Activated CD4-positive, alpha-beta T cell treated with anti-CD3 and anti-CD28 coated beads for 36 hours (primary cell): ENCODE results near the gene COX15. TPM values are rescaled to one million over a fixed set of nuclear protein-coding genes. Genes with fewer than 3 reads are reported as not detected.
A peak's percentile ranks its signal among the peaks of the same experiment; 100 is the strongest.

Experiments used
- ATAC-seq: fragments of 200-7000 bp; cut with Tn5 transposase; one replicate; pipeline ENCODE4 v1.10.0; 2021; ENCODE audit warnings: mild to moderate bottlenecking, moderate library complexity
- CTCF ChIA-PET: fragments of 350-600 bp; sonication (Branson Sonifier 250); formaldehyde crosslinking; loops from one replicate; lab custom pipeline; 2021; ENCODE audit warnings: antibody characterized with exemption; lab: Charles Lee
- POLR2A ChIA-PET: fragments of 350-600 bp; sonication (Branson Sonifier 250); formaldehyde crosslinking; loops from one replicate; lab custom pipeline; 2021; ENCODE audit warnings: antibody characterized with exemption, inconsistent platforms; lab: Charles Lee
- DNase-seq: peaks from one replicate; pipeline ENCODE4 v3.0.0-alpha.2; 2020
- H3K27ac Mint-ChIP-seq: one replicate; pipeline ENCODE4 v1.8.0; 2021; ENCODE audit warnings: mixed read lengths
- H3K27me3 Mint-ChIP-seq: one replicate; pipeline ENCODE4 v1.8.0; 2021; ENCODE audit warnings: mixed read lengths
- H3K36me3 Mint-ChIP-seq: one replicate; pipeline ENCODE4 v1.8.0; 2021; ENCODE audit warnings: low read depth, mixed read lengths
- H3K4me1 Mint-ChIP-seq: one replicate; pipeline ENCODE4 v1.8.0; 2021; ENCODE audit warnings: mixed read lengths
- H3K4me3 Mint-ChIP-seq: one replicate; pipeline ENCODE4 v1.8.0; 2021; ENCODE audit warnings: mild to moderate bottlenecking, moderate library complexity, mixed read lengths
- H3K9me3 Mint-ChIP-seq: one replicate; pipeline ENCODE4 v1.8.0; 2021; ENCODE audit warnings: low read depth, mixed read lengths
- intact Hi-C, 2 experiments: fragments of 100-400 bp; cut with DNase I in 1 of 2; cut with micrococcal nuclease in 1 of 2; formaldehyde crosslinking; loops; one replicate each; pipeline versions ENCODE4 v1.14.2 to v1.15.1; 2022 to 2024; cut with DNase I, micrococcal nuclease
- total RNA-seq, 2 experiments: library from RNA; stranded (reverse); gene quantifications; one replicate each; pipeline ENCODE4 v1.2.3, GENCODE V29; 2021

Gene COX15
- total RNA-seq, 2 experiments from 2014 or later: 28.1 to 35.5 TPM

DNA sequence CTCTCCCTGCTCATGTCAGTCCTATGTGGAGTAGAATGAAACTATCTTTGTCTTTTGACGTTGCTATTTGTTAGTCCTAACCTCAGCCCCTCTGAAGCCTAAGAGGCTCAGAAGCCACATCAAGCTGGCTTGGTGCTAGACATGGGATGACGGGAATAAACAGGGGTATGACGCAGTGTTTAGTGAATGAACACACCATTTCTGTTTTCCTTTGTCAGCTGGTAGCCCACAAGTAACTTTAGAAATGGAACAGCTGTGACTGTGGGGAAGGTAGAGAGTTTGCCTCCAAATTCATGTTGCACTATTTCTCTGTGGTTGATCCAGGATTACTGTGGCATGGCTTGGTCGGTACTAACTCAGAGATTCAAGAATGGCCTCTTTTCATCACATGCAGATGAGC lies 31.3 kb downstream of the COX15 start:
- intact Hi-C loops: no loop called here
- CTCF ChIA-PET: no interaction called here

DNA sequence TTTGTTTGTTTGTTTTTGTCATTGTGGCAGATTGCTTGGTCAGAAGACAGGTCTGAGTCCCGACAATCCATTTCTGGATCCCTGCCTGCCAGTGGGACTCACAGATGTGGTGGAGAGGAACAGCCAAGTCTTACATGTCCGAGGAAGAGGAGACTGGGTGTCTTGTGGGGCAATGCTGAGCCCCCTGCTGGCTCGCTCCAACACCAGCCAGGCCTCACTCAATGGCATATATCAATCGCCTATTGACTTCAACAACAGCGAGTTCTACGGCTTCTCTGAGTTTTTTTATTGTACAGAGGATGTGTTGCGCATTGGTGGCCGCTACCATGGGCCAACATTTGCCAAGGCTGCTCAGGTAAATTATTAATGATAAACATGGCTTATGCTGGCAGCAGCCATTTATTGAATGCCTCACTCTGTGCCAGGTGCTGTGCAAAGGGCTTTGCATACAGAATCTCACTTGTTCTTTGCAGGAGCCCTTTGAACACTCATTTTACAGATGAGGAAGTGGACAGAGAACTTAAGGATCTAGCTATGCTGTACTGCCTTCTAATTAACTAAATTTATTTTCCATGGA lies 33.3 kb downstream of the COX15 start:
- intact Hi-C loops: no loop called here
- peak; percentile 10 for DNase-seq
- peaks cover 27% of the 10 kb centered on the region for H3K36me3 Mint-ChIP-seq

More for the DNA sequence above, 31.3 kb downstream of the COX15 start:
- DNase-seq (no peak), ATAC-seq (no peak)
- Mint-ChIP-seq H3K4me3 (no peak overlapping the region), H3K27ac (no peak overlapping the region), H3K27me3 (no peaks in the 10 kb centered on the region), H3K9me3 (no peaks in the 10 kb centered on the region), H3K36me3 (peaks cover 25% of the 10 kb centered on the region), H3K4me1 (no peaks in the 10 kb centered on the region)
- POLR2A ChIA-PET: no interaction called here

DNA sequence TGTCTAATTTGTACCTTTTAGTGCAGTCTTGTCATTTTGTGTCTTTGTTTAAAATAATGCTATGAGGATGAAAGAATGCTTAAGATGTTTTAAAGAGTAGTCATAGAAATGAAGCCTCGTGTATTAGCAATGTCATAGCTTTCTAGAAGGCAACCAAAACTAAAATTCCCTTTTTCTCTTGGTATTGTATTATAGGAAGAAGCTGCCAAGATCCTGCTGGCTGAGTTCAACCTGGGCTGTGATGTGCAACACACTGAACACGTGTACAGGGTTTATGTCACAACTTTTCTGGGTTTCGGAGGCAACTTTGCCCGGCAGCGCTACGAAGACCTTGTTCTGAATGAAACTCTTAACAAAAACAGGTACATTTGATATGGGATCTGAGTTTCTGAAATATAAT lies 36.2 kb downstream of the COX15 start:
- ChIA-PET CTCF (no interaction called here), POLR2A (no interaction called here)
- H3K27me3 Mint-ChIP-seq: no peaks in the 10 kb centered on the region
- no peak overlapping the region for H3K4me3 Mint-ChIP-seq
- DNase-seq (no peak), ATAC-seq (no peak)
- intact Hi-C loops: no loop called here
- no peaks in the 10 kb centered on the region for H3K4me1 Mint-ChIP-seq
- no peak overlapping the region for H3K27ac Mint-ChIP-seq
- H3K36me3 Mint-ChIP-seq: peaks cover 30% of the 10 kb centered on the region
- H3K9me3 Mint-ChIP-seq: no peaks in the 10 kb centered on the region

More for the DNA sequence above, 33.3 kb downstream of the COX15 start:
- no peak for ATAC-seq
- Mint-ChIP-seq H3K9me3 (no peaks in the 10 kb centered on the region), H3K27ac (no peak overlapping the region), H3K4me1 (no peaks in the 10 kb centered on the region), H3K4me3 (no peak overlapping the region), H3K27me3 (no peaks in the 10 kb centered on the region)
- ChIA-PET CTCF (no interaction called here), POLR2A (no interaction called here)

DNA sequence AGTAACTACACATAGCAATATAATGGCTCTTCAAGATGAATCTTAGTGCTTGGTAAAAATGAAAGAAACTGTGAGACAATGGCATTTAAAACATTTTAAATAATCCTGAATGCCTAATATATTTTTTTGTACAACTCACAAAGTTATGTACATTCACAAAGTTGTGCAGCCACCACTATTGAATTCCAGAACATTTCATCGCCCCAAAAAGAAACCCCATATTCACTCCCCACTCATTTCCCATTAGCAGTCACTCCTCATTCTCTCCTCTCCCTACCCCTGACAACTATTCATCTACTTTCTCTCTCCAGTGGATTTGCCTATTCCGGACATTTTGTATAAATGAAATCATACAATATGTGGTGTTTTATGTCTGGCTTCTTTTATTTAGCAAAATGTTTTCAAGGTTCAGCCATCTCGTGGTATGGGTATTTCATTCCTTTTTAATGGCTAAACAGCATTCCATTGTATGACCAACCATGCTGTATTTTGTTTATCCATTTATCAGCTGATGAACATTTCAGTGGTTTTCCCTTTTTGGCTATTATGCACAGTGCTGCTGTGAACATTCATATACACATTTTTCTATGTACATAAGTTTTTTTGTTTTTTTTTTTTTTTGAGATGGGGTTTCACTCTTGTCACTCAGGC lies 37.9 kb downstream of the COX15 start:
- peaks cover 26% of the 10 kb centered on the region for H3K36me3 Mint-ChIP-seq
- intact Hi-C loops: no loop called here
- ChIA-PET CTCF (no interaction called here), POLR2A (no interaction called here)
- H3K4me1 Mint-ChIP-seq: no peaks in the 10 kb centered on the region
- H3K4me3 Mint-ChIP-seq: no peak overlapping the region
- H3K27ac Mint-ChIP-seq: no peak overlapping the region
- no peaks in the 10 kb centered on the region for H3K27me3 Mint-ChIP-seq
- DNase-seq (no peak), ATAC-seq (no peak)
- no peaks in the 10 kb centered on the region for H3K9me3 Mint-ChIP-seq

DNA sequence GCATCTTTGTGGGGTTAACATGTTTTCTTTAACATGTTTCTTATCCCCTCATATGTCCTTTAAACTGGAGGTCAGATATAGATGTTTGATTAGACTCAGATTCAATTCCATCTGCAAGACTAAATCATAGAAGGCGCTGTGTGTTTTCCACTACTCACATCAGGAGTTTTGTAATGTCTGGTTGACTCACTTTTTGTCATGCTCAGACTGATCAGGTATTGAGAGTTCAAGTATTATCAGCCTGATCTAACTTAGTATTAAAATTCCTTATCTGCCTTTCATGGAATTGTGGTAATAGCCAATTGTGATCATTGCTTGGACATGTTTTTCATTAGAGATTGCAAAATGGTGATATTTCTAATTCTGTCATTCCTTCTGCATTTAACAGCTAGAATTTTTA lies 42.5 kb downstream of the COX15 start:
- ChIA-PET POLR2A (no interaction called here), CTCF (no interaction called here)
- intact Hi-C loops: no loop called here
- Mint-ChIP-seq H3K27ac (no peak overlapping the region), H3K4me1 (no peaks in the 10 kb centered on the region), H3K4me3 (no peak overlapping the region), H3K9me3 (no peaks in the 10 kb centered on the region), H3K36me3 (peaks cover 17% of the 10 kb centered on the region), H3K27me3 (no peaks in the 10 kb centered on the region)
- ATAC-seq (no peak), DNase-seq (no peak)

DNA sequence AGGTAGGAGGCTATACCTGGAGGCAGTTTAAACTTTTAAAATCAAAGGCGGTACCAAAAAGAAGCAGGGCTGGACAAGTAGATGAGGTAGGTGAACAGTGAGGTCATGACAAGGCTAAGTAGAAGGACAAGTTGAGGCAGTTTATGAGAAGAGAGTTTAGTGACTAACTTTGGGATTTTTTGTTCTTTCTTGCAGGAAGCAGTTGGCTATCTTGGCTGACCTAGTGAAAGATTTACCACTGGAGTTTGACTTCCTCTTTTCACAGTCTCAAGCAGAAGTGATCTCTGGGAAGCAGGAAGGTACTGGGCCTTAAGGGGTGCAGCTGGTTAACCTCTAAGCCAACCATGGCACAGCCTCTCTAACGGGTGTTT lies 46.3 kb downstream of the COX15 start:
- POLR2A ChIA-PET: no interaction called here
- DNase-seq: no peak
- Mint-ChIP-seq H3K36me3 (peaks cover 3% of the 10 kb centered on the region), H3K4me1 (no peaks in the 10 kb centered on the region), H3K27me3 (no peaks in the 10 kb centered on the region), H3K27ac (no peak overlapping the region), H3K9me3 (no peaks in the 10 kb centered on the region), H3K4me3 (no peak overlapping the region)
- CTCF ChIA-PET: no interaction called here
- intact Hi-C loops: no loop called here
- no peak for ATAC-seq

DNA sequence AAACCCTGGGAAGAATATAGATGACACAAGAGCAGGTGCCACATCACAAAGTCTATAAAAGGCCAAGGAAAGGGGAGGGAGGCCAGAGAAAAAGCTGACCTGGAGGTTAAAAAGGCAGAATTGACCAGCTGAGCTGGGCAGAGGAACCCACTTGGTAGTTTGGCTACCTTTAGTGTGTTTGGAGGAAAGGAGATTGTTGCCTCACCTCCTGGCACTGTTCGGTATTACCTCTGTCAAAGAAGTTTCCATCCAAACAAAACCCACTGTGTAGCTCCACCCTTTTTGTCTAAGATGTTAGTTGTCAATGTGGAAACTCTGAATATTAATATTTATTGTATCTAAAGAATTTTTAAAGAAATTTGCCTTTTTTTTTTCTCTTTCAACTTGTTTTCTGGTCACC lies 49.2 kb downstream of the COX15 start:
- intact Hi-C loops: no loop called here
- peak; percentile 69 for ATAC-seq
- Mint-ChIP-seq H3K4me1 (no peaks in the 10 kb centered on the region), H3K4me3 (no peak overlapping the region), H3K36me3 (peaks cover 7% of the 10 kb centered on the region), H3K27me3 (no peaks in the 10 kb centered on the region), H3K27ac (no peak overlapping the region), H3K9me3 (no peaks in the 10 kb centered on the region)
- ChIA-PET POLR2A (interaction anchor here (0.6 to 0.7 kb wide), 2 partner anchors 62 to 64 kb away, joined by 3 to 7 read pairs; no protein-coding TSS in a partner anchor), CTCF (interaction anchor here (0.6 to 1.2 kb wide), 2 partner anchors 60 to 295 kb away, joined by 3 to 4 read pairs; no protein-coding TSS in a partner anchor)
- no peak for DNase-seq

Other genes with a start within 250 kb of the COX15 start
- not detected for gene NKX2-3, start 199.2 kb downstream of the COX15 start, total RNA-seq
- gene SLC25A28, start 111.7 kb downstream of the COX15 start, total RNA-seq: 10 to 100 TPM; 55.0 to 65.9 TPM
- 1 to 10 TPM; 2.5 to 2.7 TPM for gene ENTPD7, start 72.6 kb downstream of the COX15 start, total RNA-seq
- 10 to 100 TPM; 24.6 to 35.8 TPM for gene CUTC, start 107 bp upstream of the COX15 start, total RNA-seq
- gene ABCC2, start 50.5 kb upstream of the COX15 start, total RNA-seq: 1 to 10 TPM in 1 of 2 experiments, under 1 TPM in 1; 0.62 to 1.6 TPM